Measurements from ENCODE around the gene WDR33.
"Not testable (repeated sequence)": the region's sequence is repeated elsewhere in the genome, so short reads cannot be mapped to it uniquely, and the experiment has no call there.

WDR33 gene

DNA sequence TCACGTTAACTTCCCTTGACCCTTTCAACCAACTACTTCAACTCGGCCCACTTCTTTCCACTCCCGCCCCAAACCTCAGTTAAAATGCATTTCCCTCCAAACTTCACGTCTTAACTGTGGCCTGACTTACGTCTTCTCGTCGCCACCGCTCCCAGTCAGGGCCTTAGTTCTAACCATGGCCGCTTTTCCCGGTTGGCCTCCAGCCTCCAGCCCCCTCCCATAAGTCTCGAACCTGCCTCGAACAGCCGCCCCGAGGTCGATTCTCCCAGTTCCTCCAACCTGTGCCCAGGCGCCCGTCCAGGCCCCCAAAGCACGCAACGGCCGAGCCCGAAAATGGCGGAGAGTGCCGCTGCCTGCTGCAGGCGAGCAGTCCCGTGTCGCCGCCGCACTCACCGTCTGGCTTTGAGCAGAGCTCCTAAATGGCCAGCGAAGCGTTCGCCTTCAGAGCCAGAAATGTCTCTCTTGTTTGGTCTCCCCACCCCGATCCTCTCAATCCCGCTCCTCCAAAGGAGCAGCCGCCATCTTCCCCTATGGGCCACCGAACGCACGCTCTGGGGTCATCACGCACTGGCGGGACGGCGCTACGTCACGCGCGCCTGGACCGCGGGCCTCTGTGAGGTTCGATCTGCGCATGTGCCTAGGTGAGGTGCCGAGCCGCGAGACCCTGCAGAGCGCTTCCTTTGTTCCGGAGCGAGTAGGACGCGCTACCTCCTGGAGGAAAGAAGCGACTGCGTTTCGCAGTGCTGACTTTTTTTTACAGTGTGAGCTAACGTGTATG lies at the start of gene WDR33:
WDR33 (minus strand) TSS at position 553 of the 778 bp plus-strand sequence. CDS start 40,190 bp downstream, outside the sequence.
- DNase-seq: peak; percentile 95 to 97

GRCh38 chr2:127860130-127860529 lies 49.2 kb upstream of the WDR33 start:
- no peak for DNase-seq

DNA sequence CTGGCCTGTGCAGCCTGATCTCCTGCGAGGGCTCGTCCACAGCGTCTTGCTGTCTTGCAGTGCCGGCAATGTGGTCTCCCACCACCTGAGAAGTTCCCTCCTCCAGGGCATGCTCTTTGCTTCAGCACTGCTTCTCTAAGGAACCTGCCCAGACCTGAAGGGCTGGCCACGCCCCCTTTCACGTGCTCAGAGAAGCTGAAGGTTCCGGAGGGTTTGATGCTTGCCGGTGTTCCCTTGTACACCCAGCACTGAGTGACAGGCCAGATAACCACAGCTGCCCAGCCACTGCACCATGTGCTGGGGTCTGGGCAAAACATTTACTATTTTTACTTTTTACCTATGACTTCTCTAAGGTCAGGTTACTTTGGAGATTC lies 48.7 kb upstream of the WDR33 start:
- peak; percentile 60 for DNase-seq

DNA sequence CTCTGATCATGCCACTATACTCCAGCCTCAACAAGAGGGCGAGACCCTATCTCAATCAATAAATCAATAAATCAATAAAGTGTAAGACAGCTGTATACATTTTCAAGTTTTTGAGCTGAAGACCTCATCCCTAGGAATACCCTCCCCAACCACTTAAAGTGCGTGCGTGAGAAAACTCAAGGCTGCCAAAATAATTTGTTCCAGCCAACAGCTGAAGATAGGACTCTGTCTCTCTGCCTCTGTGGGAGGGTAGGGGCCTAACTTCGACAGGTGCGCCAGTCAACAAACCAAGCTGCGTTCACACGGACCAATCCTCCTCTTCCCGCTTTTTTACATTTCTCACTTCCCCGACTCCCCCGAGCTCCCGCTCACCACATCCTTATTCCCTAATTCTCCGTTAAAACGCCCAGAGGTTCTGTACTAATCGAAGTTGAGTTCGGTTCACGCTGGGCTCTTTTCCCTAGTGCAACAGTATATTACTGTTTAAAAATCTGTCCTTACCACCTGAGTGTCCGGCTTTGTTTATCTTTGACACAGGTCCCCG lies 46.4 kb upstream of the WDR33 start:
- peak; percentile 42 to 48 for DNase-seq

DNA sequence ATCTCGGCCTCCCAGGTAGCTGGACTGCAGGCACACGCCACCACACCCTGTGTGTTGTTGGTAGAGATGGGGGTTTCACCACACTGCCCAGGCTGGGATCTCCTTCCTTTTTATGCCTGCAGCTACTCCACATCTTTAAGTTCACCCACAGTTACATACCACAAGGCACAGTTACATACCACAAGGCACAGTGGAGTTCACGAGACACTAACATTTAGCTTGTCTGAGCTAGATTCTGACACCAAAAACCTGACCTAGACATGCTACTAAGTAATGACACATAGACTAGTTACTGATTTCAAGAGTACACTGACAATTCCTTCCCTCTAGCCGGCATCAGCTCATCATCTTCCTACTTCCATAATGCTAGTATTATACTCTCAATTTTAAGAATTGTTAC lies 42.7 kb upstream of the WDR33 start:
- DNase-seq: no peak

- DNase-seq: no peak
Measured at GRCh38 chr2:127852388-127852787, 41.4 kb upstream of the WDR33 start.

DNA sequence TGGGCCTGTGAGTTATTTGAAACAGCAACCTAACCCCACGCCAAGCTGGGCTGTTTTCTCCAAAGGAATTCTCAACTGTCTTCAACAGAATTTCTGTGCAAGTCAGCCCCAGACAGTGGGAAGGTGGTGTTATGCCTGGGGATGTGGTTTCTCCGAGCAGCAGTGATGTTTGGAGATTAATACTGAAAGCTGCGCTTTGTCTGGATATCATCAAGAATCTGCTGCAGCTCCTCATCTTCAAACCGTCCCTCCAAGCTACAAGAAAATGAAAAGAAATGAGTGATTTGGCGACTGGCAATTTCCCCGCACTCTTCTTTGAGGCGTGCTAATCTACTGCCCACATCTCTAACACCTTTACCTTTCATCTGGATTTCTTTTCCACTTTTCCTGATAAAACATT lies 37.0 kb upstream of the WDR33 start:
- DNase-seq: no peak

DNA sequence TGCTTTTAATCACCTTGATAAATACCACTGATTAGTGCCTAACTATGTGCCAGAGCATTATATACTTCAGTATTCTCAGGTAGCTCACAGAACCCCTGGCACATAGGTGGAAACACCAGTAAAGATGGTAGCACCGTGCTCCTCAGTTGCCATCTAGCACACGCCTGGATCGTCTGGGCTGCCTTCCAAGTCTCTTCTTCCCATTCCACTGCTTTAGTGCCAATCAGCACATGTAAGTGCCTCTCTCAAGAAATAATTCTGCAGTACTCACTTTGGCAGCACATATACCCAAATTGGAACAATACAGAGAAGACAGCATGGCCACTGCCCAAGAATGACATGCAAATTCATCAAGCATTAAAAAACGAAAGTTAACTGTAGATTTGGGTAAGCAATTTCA lies 34.0 kb upstream of the WDR33 start:
- no peak for DNase-seq

DNA sequence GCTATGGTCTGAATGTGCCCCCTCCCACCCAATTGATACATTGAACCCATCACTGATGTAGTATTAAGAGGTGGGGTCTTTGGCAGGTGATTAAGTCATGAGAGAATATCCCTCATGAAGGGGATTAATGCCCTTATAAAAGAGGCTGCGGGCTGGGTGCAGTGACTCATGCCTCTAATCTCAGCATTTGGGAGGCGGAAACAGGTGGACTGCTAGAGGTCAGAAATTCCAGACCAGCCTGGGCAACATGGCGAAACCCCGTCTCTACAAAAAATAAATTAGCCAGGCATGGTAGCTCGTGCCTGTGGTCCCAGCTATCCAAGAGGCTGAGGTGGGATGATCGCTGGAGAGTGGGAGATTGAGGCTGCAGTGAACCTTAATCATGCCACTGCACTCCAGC lies 32.7 kb upstream of the WDR33 start:
- DNase-seq: no peak

GRCh38 chr2:127841466-127842178 lies 30.7 kb upstream of the WDR33 start:
- DNase-seq: no peak

DNA sequence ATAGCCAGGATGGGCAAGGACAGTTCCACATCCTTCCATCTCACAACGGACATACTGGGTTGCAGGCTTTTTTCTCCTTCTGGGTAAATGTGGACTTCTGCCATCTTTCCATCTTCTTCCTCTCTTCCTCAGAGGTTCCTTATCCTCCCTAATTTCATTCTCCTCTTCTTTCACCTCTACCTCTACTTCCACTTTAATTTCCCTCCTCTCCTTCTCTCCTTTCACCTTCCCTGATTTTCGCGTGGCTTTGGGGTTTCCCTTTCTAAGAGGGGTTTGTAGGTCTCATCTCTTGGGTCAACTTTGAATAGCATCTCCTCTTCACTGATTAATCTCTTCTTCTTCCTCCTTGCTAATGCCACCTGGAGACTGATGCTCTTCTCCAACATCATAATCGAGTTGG lies 29.9 kb upstream of the WDR33 start:
- DNase-seq: no peak

DNA sequence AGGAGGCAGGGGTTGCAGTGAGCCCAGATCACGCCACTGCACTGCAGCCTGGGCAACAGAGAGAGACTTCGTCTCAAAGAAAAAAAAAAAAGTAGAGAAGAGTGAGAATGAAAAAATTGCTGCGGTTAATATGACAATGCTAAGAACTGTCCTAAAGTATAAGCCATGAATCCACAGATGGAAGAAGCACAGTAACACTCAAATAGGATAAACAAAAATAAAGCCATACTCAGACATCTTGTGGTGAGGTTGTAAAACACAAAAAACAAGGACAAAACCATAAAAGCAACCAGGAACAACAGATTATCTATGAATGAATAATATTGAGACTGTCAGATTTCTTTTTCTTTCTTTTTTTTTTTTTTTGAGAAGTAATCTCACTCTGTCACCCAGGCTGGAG lies 24.0 kb upstream of the WDR33 start:
- no peak for DNase-seq

- DNase-seq: peak; percentile 65 to 67
Measured at GRCh38 chr2:127829845-127830246, 18.9 kb upstream of the WDR33 start.

DNA sequence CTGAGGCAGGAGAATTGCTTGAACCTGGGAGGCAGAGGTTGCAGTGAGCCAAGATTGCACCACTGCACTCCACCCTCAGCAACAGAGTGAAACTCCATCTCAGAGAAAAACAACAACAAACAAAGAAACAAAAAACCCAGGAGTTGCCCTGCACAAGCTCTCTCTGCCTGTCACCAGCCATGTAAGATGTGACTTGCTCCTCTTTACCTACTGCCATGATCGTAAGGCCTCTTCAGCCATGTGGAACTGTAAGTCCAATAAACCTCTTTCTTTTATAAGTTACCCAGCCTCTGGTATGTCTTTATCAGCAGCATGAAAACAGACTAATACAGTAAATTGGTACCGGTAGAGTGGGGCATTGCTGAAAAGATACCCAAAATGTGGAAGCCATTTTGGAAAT lies 15.7 kb upstream of the WDR33 start:
- not testable (repeated sequence) for DNase-seq

DNA sequence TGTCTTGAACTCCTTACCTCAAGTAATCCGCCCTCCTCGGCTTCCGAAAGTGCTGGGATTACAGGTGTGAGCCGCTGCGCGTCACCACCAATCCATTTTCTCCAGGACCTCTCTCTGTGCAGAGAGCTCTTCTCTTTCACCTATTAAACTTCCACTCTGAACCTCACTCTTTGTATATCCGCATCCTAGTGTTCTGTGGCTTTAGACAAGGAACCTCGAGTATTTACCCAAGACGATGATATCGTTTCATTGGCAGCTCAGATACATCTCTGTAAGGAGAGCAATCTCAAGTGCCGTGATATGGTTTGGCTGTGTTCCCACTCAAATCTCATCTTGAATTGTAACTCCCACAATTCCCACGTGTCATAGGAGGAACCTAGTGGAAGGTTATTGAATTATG lies 15.1 kb upstream of the WDR33 start:
- DNase-seq: no peak

GRCh38 chr2:127820080-127820668 lies 9.2 kb upstream of the WDR33 start:
- no peak for DNase-seq

GRCh38 chr2:127818794-127819425 lies 7.9 kb upstream of the WDR33 start:
- no peak for DNase-seq

GRCh38 chr2:127818241-127818640 lies 7.3 kb upstream of the WDR33 start:
- DNase-seq: no peak

- DNase-seq: no peak
Measured at GRCh38 chr2:127814677-127815076, 3.7 kb upstream of the WDR33 start.

- DNase-seq: not testable (repeated sequence)
Measured at GRCh38 chr2:127812441-127812840, 1.5 kb upstream of the WDR33 start.

DNA sequence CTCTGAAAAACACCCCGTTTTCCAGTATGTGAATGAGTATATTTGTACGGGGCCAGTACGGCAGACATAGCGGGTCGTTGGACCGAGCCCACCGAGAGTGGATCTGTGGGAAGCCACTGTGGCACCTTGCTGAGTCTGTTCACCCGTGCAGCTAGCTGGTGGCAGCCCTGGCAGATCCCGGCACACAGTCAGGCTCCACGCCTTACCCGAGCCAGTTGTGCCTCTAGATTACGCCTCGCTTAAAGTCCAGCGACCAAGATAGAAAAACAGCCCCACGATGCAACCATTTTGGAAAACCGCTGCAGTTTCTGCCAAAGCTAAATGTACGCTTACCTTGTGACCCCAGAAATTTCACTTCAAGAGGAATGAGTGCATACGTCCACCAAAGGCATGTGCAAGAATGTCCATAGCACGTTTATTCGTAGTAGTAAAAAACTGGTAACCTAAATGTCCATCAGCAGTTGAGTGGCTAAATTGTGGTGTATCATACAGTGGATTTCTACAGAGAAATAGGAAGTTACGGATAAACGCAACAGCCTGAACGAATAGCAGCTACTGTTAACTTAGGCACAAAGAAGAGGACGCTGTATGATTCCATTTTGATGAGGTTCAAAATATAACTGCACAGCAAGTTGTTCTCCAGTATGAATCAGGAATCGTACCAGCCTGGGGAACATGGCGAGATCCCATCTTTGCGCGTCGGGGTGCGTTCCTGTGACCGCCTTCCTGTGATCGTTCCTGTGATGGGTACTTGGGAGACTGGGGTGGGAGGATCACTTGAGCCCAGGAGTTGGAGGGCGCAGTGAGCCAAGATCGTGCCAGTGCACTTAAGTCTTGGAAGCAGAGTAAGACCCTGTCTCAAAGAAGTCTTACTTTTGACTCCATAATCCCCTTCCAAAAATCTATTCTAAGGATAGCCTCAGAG lies 688 bp upstream of the WDR33 start:
- DNase-seq: no peak

- no peak for DNase-seq
Measured at GRCh38 chr2:127810156-127810618, 784 bp downstream of the WDR33 start.

All from activated T-cell treated with anti-CD3 and anti-CD28 coated beads, Interleukin-2, amount 50 U/mL, for 48 hours (primary cell).